Large intestine (tissue), 3 donors: Measurements from ENCODE around the gene HBG2. TPM values are rescaled to one million over a fixed set of nuclear protein-coding genes. Genes with fewer than 3 reads are reported as not detected.
"Not testable (repeated sequence)": the region's sequence is repeated elsewhere in the genome, so short reads cannot be mapped to it uniquely, and the experiment has no call there.

Source experiments
- DNase-seq, 2 donors: peaks; one replicate each; pipeline versions ENCODE4 v3.0.0 to v3.0.0-alpha.2; 2013
- H3K27ac ChIP-seq: one replicate; pipeline ENCODE4 v1.5.1; 2013; ENCODE audit warnings: low read length
- H3K27me3 ChIP-seq: 2 replicates; pipeline ENCODE4 v1.6.1; 2013; ENCODE audit warnings: low read length; ENCODE audit not compliant: control insufficient read depth, insufficient read depth
- H3K36me3 ChIP-seq: 2 replicates; pipeline ENCODE4 v1.6.1; 2013; ENCODE audit warnings: low read length; ENCODE audit not compliant: control insufficient read depth, insufficient read depth
- H3K4me1 ChIP-seq: one replicate; pipeline ENCODE4 v1.6.1; 2013; ENCODE audit warnings: low read length; ENCODE audit not compliant: control insufficient read depth, insufficient read depth
- H3K4me3 ChIP-seq: one replicate; pipeline ENCODE4 v1.5.1; 2013; ENCODE audit warnings: low read length
- H3K9me3 ChIP-seq: one replicate; pipeline ENCODE4 v1.6.1; 2013; ENCODE audit warnings: mild to moderate bottlenecking, low read depth, low read length, moderate library complexity; ENCODE audit not compliant: control insufficient read depth
- WGBS: methylation state at CpG from one replicate; pipeline ENCODE4 v1.1.5; 2013; ENCODE audit warnings: low lambda C conversion rate; ENCODE audit not compliant: insufficient coverage; 5-methylcytosine and 5-hydroxymethylcytosine counted together
- polyA plus RNA-seq: library from polyadenylated mRNA; unstranded; fragments of 120-200 nt; gene quantifications from one replicate; pipeline ENCODE4 v1.2.1, GENCODE V29; 2013

HBG2 gene
- polyA plus RNA-seq, 1 donor, result 2,367 TPM

DNA sequence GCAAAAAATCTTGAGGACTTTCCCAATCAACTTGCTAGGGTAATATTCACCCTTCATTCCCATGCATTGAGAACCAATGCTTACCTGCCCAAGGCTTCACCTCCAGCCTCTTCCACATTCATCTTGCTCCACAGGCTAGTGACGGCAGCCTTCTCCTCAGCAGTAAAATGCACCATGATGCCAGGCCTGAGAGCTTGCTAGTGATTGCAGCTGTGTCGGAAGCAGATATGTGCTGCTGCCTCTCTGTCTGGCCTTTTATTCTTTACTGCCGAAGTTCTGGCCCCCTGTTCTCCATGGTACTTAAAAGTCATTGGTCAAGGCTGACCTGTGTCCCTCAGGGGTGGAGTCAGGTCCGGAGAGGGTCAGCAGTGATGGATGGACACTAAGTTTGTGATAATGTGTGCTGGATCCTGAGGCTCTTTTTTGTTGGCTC is 15.2 kb upstream of the HBG2 start, which contains the start of gene HBE1:
HBE1 (minus strand) TSS at position 231 of the 433 bp plus-strand sequence; CDS start at position 176, 55 bp downstream.
- Histone ChIP-seq H3K27ac (no peak within 1 kb of the TSS), H3K9me3 (no peaks in the 10 kb centered on the region), H3K36me3 (no peaks in the 10 kb centered on the region), H3K4me1 (no peaks in the 10 kb centered on the region), H3K4me3 (no peak within 1 kb of the TSS), H3K27me3 (no peaks in the 10 kb centered on the region)
- no peak for DNase-seq
- no CpG with 5 or more reads among the region's 4 CpGs for WGBS

DNA sequence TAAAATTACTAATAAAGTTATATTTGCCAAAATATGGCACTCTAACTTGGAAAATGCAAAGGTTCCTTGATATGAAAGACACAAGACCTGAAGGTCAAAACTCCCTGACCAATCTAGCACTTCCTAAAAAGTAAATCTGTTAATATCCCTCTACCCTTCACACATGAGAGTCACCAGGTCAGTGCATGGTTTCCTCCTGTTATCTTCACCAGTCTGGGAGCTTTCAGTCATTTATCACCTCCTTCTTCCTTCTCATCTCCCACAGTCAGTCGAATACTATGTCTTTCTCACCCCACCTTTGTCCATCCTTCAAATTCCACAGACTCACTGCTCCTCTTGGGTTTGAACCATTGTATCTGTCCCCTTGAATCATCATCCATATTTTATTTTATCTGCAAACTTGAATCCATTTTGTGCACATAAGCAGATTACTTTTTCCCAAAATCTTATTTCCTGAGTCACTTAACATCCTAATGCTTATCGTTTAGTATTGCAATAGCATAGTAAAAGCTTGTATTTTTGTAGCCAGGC is 12.5 kb upstream of the HBG2 start:
- WGBS, result 100% methylated on average over 1 of the region's 2 CpGs
- no peaks in the 10 kb centered on the region for H3K27me3 ChIP-seq
- no peaks in the 10 kb centered on the region for H3K36me3 ChIP-seq
- no peak for DNase-seq
- H3K9me3 ChIP-seq, result no peaks in the 10 kb centered on the region
- H3K4me1 ChIP-seq, result no peaks in the 10 kb centered on the region
- no peak overlapping the region for H3K4me3 ChIP-seq
- no peak overlapping the region for H3K27ac ChIP-seq

DNA sequence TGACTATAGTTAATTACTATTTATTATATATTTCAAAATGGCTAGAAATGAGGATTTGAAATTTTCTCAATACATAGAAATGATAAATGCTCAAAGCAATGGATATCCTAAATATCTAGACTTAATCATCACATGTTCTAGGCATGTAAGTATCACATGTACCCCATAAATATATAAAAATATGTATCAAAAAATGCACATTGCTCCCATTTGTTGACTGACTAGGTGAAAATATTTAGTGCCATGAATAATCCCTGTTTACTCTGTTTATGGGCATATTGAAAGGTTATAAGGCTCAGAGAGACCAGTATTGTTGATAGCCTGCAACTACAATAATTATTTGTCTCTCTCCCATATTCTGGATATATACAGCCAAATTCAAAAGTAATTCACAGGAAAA is 12.0 kb upstream of the HBG2 start:
- H3K27ac ChIP-seq, result no peak overlapping the region

DNA sequence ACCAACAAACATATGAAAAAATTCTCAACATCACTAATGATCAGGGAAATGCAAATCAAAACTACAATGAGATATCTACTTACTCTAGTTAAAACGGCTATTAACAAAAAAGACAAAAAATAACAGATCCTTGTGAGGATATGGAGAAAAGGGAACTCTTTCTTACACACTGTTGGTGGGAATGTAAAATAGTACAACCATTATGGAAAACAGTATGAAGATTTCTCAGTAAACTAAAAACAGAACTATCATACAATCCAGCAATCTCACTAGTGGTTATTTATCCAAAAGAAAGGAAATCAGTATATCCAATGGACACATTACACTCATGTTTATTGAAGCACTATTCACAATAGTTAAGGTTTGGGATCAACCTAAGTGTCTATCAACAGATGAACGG is 11.3 kb upstream of the HBG2 start:
- Histone ChIP-seq H3K27me3 (no peaks in the 10 kb centered on the region), H3K9me3 (no peaks in the 10 kb centered on the region), H3K4me3 (no peak overlapping the region), H3K36me3 (no peaks in the 10 kb centered on the region), H3K27ac (no peak overlapping the region), H3K4me1 (no peaks in the 10 kb centered on the region)
- no peak for DNase-seq
- WGBS, result 50% methylated on average over 2 of the region's 2 CpGs

More for the DNA sequence above, 12.0 kb upstream of the HBG2 start:
- Histone ChIP-seq H3K4me1 (no peaks in the 10 kb centered on the region), H3K9me3 (no peaks in the 10 kb centered on the region), H3K4me3 (no peak overlapping the region), H3K27me3 (no peaks in the 10 kb centered on the region), H3K36me3 (no peaks in the 10 kb centered on the region)
- DNase-seq, result no peak

DNA sequence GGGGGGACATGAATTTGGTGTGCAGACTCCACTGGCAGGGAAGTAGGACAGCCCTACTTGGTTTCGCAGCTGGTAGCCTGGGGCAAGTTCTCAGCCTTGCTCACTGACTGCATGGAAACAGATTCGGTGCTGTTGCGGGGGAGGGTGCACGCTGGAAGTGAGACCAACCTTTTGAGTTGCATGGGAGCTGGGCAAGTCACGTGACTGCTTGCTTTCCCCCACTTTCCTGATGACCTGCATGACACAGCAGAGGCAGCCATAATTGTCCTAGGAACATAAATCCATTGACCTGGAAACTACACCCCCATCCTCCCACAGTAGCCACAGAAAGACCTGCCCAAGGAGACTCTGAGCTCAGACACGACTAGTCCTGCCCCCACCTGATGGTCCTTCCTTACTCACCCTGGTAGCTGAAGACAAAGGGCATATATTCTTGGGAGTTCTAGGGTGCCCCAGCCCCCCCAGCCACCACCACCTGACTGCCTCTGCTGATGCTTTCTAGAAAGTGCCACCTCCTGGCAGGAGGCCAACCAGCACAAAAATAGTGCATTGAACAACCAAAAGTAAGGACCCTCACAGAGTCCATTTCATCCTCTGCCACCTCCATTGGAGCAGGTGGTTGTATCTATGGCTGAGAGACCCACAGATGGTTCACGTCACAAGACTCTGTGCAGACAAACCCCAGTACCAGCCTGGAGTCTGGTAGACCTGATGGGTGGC is 4.1 kb upstream of the HBG2 start:
- WGBS, result no CpG with 5 or more reads among the region's 7 CpGs
- DNase-seq, result no peak
- Histone ChIP-seq H3K4me3 (no peak overlapping the region), H3K27ac (no peak overlapping the region), H3K27me3 (no peaks in the 10 kb centered on the region), H3K9me3 (no peaks in the 10 kb centered on the region), H3K36me3 (no peaks in the 10 kb centered on the region), H3K4me1 (no peaks in the 10 kb centered on the region)

DNA sequence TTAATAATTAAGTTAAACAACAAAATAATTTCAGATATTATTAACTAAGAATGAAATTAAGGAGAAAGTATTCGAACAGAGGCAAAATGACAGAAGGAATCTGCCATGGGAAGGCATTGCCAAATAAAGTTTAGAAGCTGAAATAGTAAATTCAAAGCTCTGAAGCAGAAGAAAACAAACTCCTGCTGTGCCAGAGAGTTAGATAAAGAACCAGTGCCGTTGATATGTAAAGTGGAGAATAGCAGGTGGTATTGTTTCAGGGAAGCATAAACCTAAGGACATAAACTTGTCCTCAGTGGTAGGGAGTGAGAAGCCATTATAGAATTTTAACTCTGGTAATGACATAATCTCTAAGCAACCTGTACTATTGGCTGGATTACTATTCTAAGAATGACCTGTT is 2.7 kb upstream of the HBG2 start:
- Histone ChIP-seq H3K4me1 (no peaks in the 10 kb centered on the region), H3K27me3 (no peaks in the 10 kb centered on the region), H3K4me3 (no peak overlapping the region), H3K27ac (no peak overlapping the region), H3K36me3 (no peaks in the 10 kb centered on the region), H3K9me3 (no peaks in the 10 kb centered on the region)
- WGBS, result 20% methylated on average over 2 of the region's 2 CpGs
- no peak for DNase-seq

DNA sequence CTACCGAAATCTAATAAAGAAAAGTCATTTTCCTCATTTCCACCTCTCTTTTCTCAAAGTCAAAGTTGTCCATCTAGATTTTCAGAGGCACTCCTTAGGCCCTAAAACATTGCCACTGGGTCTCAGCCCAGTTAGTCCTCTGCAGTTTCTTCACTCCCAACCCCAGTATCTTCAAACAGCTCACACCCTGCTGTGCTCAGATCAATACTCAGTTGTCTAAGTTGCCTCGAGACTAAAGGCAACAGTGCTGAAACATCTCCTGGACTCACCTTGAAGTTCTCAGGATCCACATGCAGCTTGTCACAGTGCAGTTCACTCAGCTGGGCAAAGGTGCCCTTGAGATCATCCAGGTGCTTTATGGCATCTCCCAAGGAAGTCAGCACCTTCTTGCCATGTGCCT is 558 bp downstream of the HBG2 start:
- 100% methylated on average over 1 of the region's 2 CpGs for WGBS
- H3K4me1 ChIP-seq, result not testable (repeated sequence)

DNA sequence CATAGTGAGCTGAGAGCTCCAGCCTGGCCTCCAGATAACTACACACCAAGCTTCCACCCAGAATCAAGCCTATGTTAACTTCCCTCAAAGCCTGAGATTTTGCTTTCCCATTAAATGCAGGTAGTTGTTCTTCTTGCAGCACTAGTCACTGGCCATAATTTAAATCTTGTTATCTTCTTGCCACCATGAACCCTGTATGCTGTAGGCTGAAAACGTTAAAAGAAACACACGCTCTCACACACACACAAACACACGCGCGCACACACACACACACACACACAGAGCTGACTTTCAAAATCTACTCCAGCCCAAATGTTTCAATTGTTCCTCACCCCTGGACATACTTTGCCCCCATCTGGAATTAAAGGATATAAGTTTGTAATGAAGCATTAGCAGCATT is 1.1 kb downstream of the HBG2 start:
- not testable (repeated sequence) for H3K4me3 ChIP-seq, H3K27ac ChIP-seq, H3K4me1 ChIP-seq, DNase-seq, H3K9me3 ChIP-seq, H3K36me3 ChIP-seq, H3K27me3 ChIP-seq
- no CpG with 5 or more reads among the region's 5 CpGs for WGBS

More for the DNA sequence above, 558 bp downstream of the HBG2 start:
- H3K27me3 ChIP-seq, H3K9me3 ChIP-seq, H3K36me3 ChIP-seq, DNase-seq, H3K27ac ChIP-seq, H3K4me3 ChIP-seq: not testable (repeated sequence)

DNA sequence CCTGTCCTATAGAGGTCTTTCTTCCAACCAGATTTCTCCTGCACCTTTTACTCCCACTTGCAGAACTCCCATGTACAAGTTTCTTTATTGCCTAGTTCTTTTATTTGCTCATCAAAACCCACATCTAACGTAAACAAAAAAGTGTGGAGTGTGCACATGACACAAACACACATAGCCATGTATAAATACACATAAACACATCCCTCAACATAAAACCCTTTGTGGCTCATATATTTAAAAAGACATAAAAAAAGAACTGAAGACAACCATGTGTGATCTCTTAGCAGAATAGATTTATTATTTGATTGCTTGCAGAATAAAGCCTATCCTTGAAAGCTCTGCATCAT is 1.7 kb downstream of the HBG2 start:
- WGBS, result no CpG with 5 or more reads among the region's 1 CpG
- no peaks in the 10 kb centered on the region for H3K4me1 ChIP-seq
- no peaks in the 10 kb centered on the region for H3K36me3 ChIP-seq

DNA sequence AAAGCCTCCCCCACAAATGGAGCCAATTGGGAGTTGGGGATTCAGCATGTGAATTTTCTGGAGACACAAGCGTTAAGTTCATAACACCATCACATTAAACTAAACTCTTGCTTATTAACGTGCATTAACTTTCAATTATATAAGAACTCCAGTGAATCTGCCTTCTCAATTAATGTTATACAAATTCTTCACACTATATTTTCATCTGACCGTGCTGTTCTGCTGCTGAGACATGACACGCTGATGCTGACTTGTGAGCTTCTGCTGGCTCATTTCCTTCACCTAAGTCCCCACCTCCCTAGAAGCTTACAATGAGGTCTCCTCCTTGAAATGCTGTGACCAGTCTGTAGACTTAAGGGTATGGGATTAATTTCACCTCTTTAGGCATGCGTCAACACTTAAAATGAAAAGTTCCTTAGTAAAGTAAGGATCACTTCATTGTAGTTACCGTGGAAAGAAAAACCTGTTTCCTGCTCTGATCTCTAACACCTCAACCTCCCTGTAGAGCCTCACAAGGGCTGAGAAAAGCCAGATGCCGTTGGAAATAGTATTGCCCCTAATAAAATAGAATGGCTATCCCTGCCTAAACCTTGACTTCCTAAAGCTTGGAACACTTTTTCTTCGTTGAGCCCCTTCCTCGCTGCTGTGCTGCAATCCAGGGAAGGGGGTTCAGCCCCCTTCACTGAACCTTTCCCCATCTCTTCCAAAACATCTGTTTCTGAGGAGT is 2.2 kb downstream of the HBG2 start:
- WGBS, result 47% methylated on average over 3 of the region's 9 CpGs
- no peaks in the 10 kb centered on the region for H3K27me3 ChIP-seq
- no peaks in the 10 kb centered on the region for H3K9me3 ChIP-seq
- no peak overlapping the region for H3K27ac ChIP-seq
- no peaks in the 10 kb centered on the region for H3K36me3 ChIP-seq
- no peak for DNase-seq
- no peak overlapping the region for H3K4me3 ChIP-seq
- H3K4me1 ChIP-seq, result no peaks in the 10 kb centered on the region

More for the DNA sequence above, 1.7 kb downstream of the HBG2 start:
- H3K4me3 ChIP-seq, result no peak overlapping the region
- no peaks in the 10 kb centered on the region for H3K9me3 ChIP-seq
- DNase-seq, result no peak
- no peak overlapping the region for H3K27ac ChIP-seq
- H3K27me3 ChIP-seq, result no peaks in the 10 kb centered on the region
